ENCODE measurements around the gene CYP2C9. TPM values are rescaled to one million over a fixed set of nuclear protein-coding genes. Genes with fewer than 3 reads are reported as not detected.

CYP2C9 gene
- polyA plus RNA-seq, 4 donors, result 14.7 to 424 (median 164) TPM

Other genes with a start within 250 kb of the CYP2C9 start
- 10 to 100 TPM in 3 of 4 donors, 1 to 10 TPM in 1; 9.5 to 46.5 (median 28.2) TPM for gene CYP2C19, start 176.0 kb upstream of the CYP2C9 start, polyA plus RNA-seq
- gene CYP2C8, start 130.8 kb downstream of the CYP2C9 start, polyA plus RNA-seq, result 10 to 100 TPM in 1 of 4 donors, 1 to 10 TPM in 1, under 1 TPM in 1, not detected in 1; 0.21 to 24.4 (median 3.1) TPM